Thymus (tissue), 11 donors: ENCODE measurements around the gene BAZ1B. TPM values are rescaled to one million over a fixed set of nuclear protein-coding genes. Genes with fewer than 3 reads are reported as not detected.
"Not testable (repeated sequence)": the region's sequence is repeated elsewhere in the genome, so short reads cannot be mapped to it uniquely, and the experiment has no call there.

ENCODE experiments used
- DNase-seq, 9 donors: peaks; one replicate each; pipeline ENCODE4 v3.0.0-alpha.2; 2013; ENCODE audit warnings: low spot score in 9 of 9, low read depth in 6 of 9, missing footprints in 1 of 9
- H3K27ac ChIP-seq, 2 donors: one replicate each; pipeline ENCODE4 v1.5.1; 2013; ENCODE audit warnings: control low read depth in 1 of 2, low read depth in 1 of 2, low read length in 1 of 2, mild to moderate bottlenecking in 1 of 2, moderate library complexity in 1 of 2
- H3K27me3 ChIP-seq, 2 donors: one replicate each; pipeline ENCODE4 v1.5.1; 2013; ENCODE audit warnings: low read length in 1 of 2; ENCODE audit not compliant: control insufficient read depth in 2 of 2, insufficient read depth in 1 of 2
- H3K36me3 ChIP-seq, 2 donors: one replicate each; pipeline ENCODE4 v1.5.1; 2013; ENCODE audit warnings: low read length in 1 of 2, mild to moderate bottlenecking in 1 of 2, moderate library complexity in 1 of 2; ENCODE audit not compliant: control insufficient read depth in 2 of 2, insufficient read depth in 2 of 2
- H3K4me1 ChIP-seq, 2 donors: one replicate each; pipeline ENCODE4 v1.5.1; 2013; ENCODE audit warnings: low read length in 2 of 2; ENCODE audit not compliant: control insufficient read depth in 2 of 2, insufficient read depth in 2 of 2
- H3K4me3 ChIP-seq, 2 donors: one replicate each; pipeline ENCODE4 v1.5.1; 2013; ENCODE audit warnings: low read length in 2 of 2, control low read depth in 1 of 2, mild to moderate bottlenecking in 1 of 2
- H3K9me3 ChIP-seq, 2 donors: one replicate each; pipeline ENCODE4 v1.5.1; 2013; ENCODE audit warnings: low read length in 1 of 2, mild to moderate bottlenecking in 1 of 2; ENCODE audit not compliant: control insufficient read depth in 2 of 2, insufficient read depth in 1 of 2
- WGBS: extraction: QIAGEN DNeasy Blood & Tissue Kit; methylation state at CpG from one replicate; pipeline ENCODE4 v1.1.7; 2013; 5-methylcytosine and 5-hydroxymethylcytosine counted together
- polyA plus RNA-seq: library from polyadenylated mRNA; stranded (reverse); fragments of 200-250 nt; gene quantifications from one replicate; pipeline ENCODE4 v1.2.3, GENCODE V29; 2013
- total RNA-seq: library from RNA; stranded (reverse); fragments of 120-200 nt; gene quantifications from one replicate; pipeline ENCODE4 v1.2.4, GENCODE V29; 2013
- donor health status: healthy.

Gene BAZ1B
- total and polyA plus RNA-seq, 2 donors = 18.7 to 50.1 TPM

- Histone ChIP-seq H3K9me3 (peaks cover 0 to 3% of the 10 kb centered on the region in 2 donors), H3K4me1 (no peaks in the 10 kb centered on the region), H3K27me3 (no peaks in the 10 kb centered on the region), H3K4me3 (no peak overlapping the region), H3K27ac (no peak overlapping the region), H3K36me3 (peaks cover 48 to 52% of the 10 kb centered on the region in 2 donors)
- WGBS = 92% methylated on average over 9 of the region's 9 CpGs
- no peak for DNase-seq
Measured at GRCh38 chr7:73547841-73548240, 25.7 kb upstream of the BAZ1B start.

GRCh38 chr7:73544678-73545077, 22.6 kb upstream of the BAZ1B start:
- Histone ChIP-seq H3K4me1 (no peaks in the 10 kb centered on the region), H3K36me3 (peaks cover 56 to 57% of the 10 kb centered on the region in 2 donors), H3K9me3 (peaks cover 0 to 3% of the 10 kb centered on the region in 2 donors), H3K27me3 (no peaks in the 10 kb centered on the region), H3K27ac (no peak overlapping the region), H3K4me3 (no peak overlapping the region)
- 99% methylated on average over 2 of the region's 2 CpGs for WGBS
- DNase-seq = no peak

GRCh38 chr7:73541722-73542121, 19.6 kb upstream of the BAZ1B start:
- Histone ChIP-seq H3K27me3 (no peaks in the 10 kb centered on the region), H3K36me3 (peaks cover 65 to 69% of the 10 kb centered on the region in 2 donors), H3K4me1 (no peaks in the 10 kb centered on the region), H3K27ac (no peak overlapping the region), H3K4me3 (no peak overlapping the region), H3K9me3 (no peaks in the 10 kb centered on the region)
- DNase-seq = no peak
- 98% methylated on average over 10 of the region's 10 CpGs for WGBS

GRCh38 chr7:73539709-73540108, 17.6 kb upstream of the BAZ1B start:
- H3K9me3 ChIP-seq = no peaks in the 10 kb centered on the region
- H3K4me1 ChIP-seq = no peaks in the 10 kb centered on the region
- 94% methylated on average over 13 of the region's 13 CpGs for WGBS
- H3K36me3 ChIP-seq = peaks cover 76 to 83% of the 10 kb centered on the region in 2 donors
- no peak overlapping the region for H3K4me3 ChIP-seq
- no peaks in the 10 kb centered on the region for H3K27me3 ChIP-seq
- no peak for DNase-seq
- H3K27ac ChIP-seq = no peak overlapping the region

- not testable (repeated sequence) for H3K27ac ChIP-seq, H3K27me3 ChIP-seq, DNase-seq, H3K9me3 ChIP-seq, H3K4me3 ChIP-seq, H3K4me1 ChIP-seq
- WGBS = over 99% methylated on average over 2 of the region's 2 CpGs
- H3K36me3 ChIP-seq = peaks cover 70 to 77% of the 10 kb centered on the region in 2 donors
Measured at GRCh38 chr7:73538510-73538909, 16.4 kb upstream of the BAZ1B start.

GRCh38 chr7:73537051-73537450, 15.0 kb upstream of the BAZ1B start:
- Histone ChIP-seq H3K9me3 (no peaks in the 10 kb centered on the region), H3K27ac (no peak overlapping the region), H3K36me3 (peaks cover 57 to 62% of the 10 kb centered on the region in 2 donors), H3K27me3 (no peaks in the 10 kb centered on the region), H3K4me1 (no peaks in the 10 kb centered on the region), H3K4me3 (no peak overlapping the region)
- WGBS = 98% methylated on average over 16 of the region's 16 CpGs
- DNase-seq = no peak

GRCh38 chr7:73536479-73536878, 14.4 kb upstream of the BAZ1B start:
- Histone ChIP-seq H3K27ac (no peak overlapping the region), H3K27me3 (no peaks in the 10 kb centered on the region), H3K4me1 (no peaks in the 10 kb centered on the region), H3K9me3 (no peaks in the 10 kb centered on the region), H3K36me3 (peaks cover 52 to 57% of the 10 kb centered on the region in 2 donors), H3K4me3 (no peak overlapping the region)
- DNase-seq = no peak
- WGBS = 99% methylated on average over 5 of the region's 5 CpGs

- not testable (repeated sequence) for H3K27ac ChIP-seq, H3K4me1 ChIP-seq, DNase-seq, H3K9me3 ChIP-seq, H3K4me3 ChIP-seq, H3K27me3 ChIP-seq
- peaks cover 47 to 52% of the 10 kb centered on the region in 2 donors for H3K36me3 ChIP-seq
- WGBS = 98% methylated on average over 7 of the region's 7 CpGs
Measured at GRCh38 chr7:73535918-73536317, 13.8 kb upstream of the BAZ1B start.

GRCh38 chr7:73533742-73534141, 11.6 kb upstream of the BAZ1B start:
- Histone ChIP-seq H3K4me1 (no peaks in the 10 kb centered on the region), H3K27ac (no peak overlapping the region), H3K4me3 (no peak overlapping the region), H3K27me3 (no peaks in the 10 kb centered on the region), H3K9me3 (no peaks in the 10 kb centered on the region), H3K36me3 (peaks cover 32 to 38% of the 10 kb centered on the region in 2 donors)
- 97% methylated on average over 9 of the region's 9 CpGs for WGBS
- no peak for DNase-seq

GRCh38 chr7:73532224-73532623, 10.1 kb upstream of the BAZ1B start:
- 98% methylated on average over 6 of the region's 6 CpGs for WGBS
- H3K27ac ChIP-seq = no peak overlapping the region
- peaks cover 0 to 5% of the 10 kb centered on the region in 2 donors for H3K4me1 ChIP-seq
- no peaks in the 10 kb centered on the region for H3K27me3 ChIP-seq
- no peak for DNase-seq
- no peaks in the 10 kb centered on the region for H3K9me3 ChIP-seq
- H3K4me3 ChIP-seq = no peak overlapping the region
- peaks cover 18 to 25% of the 10 kb centered on the region in 2 donors for H3K36me3 ChIP-seq
